GM12891 (cell line): ENCODE data around the gene SLC12A9.

Source experiments
- POLR2A ChIP-seq: IDR thresholded peaks from 2 replicates; pipeline ENCODE4 v1.6.1; 2011; ENCODE audit warnings: low read depth, low read length, control low read depth
- POLR2AphosphoS5 ChIP-seq: IDR thresholded peaks from 2 replicates; pipeline ENCODE4 v1.6.1; 2011; ENCODE audit warnings: low read depth, low read length, control low read depth

DNA sequence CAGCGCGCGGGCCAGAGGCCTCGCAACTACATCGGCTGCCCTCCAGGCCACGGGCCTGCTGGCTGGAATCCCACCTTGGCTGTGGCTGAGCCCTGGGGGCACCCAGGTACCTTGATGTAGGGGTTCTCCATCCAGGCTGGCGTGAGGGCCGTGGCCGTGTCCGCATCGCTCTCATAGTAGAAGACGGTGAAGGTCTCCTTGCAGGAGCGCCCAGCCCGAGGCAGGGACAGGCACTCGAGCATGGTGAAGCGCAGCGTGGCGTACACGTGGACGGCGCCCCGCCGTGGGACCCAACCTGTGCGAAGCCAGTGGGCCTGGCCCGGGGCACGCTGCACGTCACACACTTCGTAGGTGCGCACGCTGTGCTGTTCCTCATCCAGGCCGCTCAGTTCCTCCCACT lies 29.0 kb upstream of the SLC12A9 start:
- TF ChIP-seq POLR2A (no peak), POLR2AphosphoS5 (no peak)
